ENCODE data around the gene TMEM132A.

DNA sequence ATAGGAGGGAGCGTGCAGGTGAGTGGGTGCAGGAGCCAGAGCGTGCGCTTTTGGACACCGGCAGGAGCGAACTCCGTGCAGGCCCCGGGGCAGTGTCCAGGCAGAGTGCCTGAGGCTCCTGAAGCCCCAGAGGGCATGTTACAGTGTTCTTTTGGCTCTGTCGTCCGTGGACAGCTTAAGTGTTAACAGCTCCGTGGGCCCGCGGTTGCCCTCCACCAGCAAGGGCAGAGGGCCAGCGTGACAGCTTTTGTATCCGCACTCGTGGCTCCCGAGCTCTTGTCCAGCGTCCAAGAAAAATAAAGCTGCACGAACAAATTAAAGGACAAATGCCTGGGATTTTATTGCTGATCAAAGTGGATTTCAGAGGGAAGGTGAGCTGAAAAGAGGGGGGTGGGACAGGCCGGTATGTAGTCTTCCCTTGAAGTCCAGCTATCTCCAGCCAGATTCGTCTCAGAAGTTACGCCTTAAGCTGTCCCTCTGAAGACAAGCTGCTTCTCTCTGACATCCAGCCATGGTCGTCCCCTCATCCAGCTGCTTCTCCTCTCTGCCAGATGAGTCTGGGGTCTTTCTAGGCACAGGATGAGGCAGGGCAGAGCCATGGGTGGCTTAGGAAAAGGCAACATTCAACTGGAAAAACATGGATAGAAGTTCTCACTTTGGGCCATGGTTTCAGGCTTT lies 11.3 kb upstream of the TMEM132A start:
- no peak for TF ChIP-seq POLR2A (IDR thresholded peaks at IDR 0.05)
- TF ChIP-seq, protein P1, sequence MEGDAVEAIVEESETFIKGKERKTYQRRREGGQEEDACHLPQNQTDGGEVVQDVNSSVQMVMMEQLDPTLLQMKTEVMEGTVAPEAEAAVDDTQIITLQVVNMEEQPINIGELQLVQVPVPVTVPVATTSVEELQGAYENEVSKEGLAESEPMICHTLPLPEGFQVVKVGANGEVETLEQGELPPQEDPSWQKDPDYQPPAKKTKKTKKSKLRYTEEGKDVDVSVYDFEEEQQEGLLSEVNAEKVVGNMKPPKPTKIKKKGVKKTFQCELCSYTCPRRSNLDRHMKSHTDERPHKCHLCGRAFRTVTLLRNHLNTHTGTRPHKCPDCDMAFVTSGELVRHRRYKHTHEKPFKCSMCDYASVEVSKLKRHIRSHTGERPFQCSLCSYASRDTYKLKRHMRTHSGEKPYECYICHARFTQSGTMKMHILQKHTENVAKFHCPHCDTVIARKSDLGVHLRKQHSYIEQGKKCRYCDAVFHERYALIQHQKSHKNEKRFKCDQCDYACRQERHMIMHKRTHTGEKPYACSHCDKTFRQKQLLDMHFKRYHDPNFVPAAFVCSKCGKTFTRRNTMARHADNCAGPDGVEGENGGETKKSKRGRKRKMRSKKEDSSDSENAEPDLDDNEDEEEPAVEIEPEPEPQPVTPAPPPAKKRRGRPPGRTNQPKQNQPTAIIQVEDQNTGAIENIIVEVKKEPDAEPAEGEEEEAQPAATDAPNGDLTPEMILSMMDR (IDR thresholded peaks at IDR 0.05 in 8 of 11, conservative IDR thresholded peaks at IDR 0.05 in 3 of 11), result no peak
- TF ChIP-seq POLR2AphosphoS5 (IDR thresholded peaks at IDR 0.05), result no peak

Data from spleen (tissue), 7 donors.